GM19023 (cell line): ENCODE data around the gene FTH1.
"Not testable (repeated sequence)": the region's sequence is repeated elsewhere in the genome, so short reads cannot be mapped to it uniquely, and the experiment has no call there.

Experiments
- ATAC-seq: cut with Tn5 transposase; IDR thresholded peaks from one replicate; pipeline ENCODE4 v1.9.1; 2021; ENCODE audit warnings: mild to moderate bottlenecking, moderate library complexity; ENCODE audit not compliant: unreplicated experiment

Gene FTH1

GRCh38 chr11:61964058-61964665, 3.3 kb downstream of the FTH1 start:
- no peak for ATAC-seq

DNA sequence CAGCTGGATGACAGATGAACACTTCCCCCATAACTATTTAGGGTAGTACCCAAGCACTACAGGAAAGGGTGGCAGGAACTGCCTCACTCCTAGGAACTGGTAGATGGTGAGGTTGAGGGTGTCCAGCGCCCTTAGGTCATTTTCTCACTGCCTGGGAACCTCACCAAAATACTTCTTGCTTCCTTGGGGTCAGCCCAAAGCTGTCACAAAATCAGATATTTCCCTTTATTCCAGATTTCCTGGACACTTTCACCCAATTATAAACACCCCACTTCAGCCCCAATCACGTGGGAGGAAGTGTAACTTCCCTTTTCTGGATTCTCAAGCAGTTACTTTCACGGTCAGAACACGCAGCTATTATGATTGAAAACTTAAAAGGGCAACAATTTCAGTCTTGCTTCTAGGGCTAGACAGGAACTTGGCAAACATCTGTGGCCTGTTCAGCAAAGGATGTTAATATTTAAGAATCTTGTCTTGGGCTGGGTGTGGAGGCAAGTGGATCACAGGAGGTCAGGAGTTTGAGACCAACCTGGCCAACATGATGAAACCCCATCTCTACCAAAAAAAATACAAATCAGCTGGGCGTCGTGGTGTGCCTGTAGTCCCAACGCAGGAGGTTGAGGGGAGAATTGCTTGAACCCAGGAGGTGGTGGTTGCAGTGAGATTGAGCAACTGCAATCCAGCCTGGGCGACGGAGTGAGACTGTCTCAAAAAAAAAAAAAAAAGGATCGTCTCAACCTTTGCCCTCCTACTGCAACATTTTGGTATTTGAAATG, 4.0 kb downstream of the FTH1 start:
- no peak for ATAC-seq

DNA sequence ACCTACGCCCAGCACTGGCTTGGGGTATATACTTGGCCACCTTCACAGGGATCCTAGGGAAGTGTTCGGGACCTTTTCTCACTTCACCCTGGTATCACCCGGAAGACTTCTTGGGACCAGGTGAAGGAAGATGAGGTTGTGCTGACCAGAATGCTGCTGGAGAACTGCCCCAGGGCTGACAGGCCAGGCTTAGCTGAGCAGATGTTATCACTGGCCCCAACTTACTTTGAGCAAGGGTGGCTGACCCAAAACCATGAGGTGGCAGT, 4.5 kb downstream of the FTH1 start:
- no peak for ATAC-seq

DNA sequence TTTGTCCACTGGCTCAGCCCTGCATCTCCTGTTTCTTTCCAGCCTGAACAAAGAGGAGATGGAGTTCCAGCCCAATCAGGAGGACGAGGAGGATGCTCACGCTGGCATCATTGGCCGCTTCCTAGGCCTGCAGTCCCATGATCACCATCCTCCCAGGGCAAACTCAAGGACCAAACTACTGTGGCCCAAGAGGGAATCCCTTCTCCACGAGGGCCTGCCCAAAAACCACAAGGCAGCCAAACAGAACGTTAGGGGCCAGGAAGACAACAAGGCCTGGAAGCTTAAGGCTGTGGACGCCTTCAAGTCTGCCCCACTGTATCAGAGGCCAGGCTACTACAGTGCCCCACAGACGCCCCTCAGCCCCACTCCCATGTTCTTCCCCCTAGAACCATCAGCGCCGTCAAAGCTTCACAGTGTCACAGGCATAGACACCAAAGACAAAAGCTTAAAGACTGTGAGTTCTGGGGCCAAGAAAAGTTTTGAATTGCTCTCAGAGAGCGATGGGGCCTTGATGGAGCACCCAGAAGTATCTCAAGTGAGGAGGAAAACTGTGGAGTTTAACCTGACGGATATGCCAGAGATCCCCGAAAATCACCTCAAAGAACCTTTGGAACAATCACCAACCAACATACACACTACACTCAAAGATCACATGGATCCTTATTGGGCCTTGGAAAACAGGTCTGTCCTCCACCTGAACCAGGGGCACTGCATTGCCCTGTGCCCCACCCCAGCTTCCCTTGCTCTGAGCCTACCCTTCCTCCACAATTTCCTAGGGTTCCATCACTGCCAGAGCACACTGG, 5.0 kb downstream of the FTH1 start:
- ATAC-seq, result no peak

- ATAC-seq, result no peak
These were observed 5.7 kb downstream of the FTH1 start for GRCh38 chr11:61961570-61962212.

DNA sequence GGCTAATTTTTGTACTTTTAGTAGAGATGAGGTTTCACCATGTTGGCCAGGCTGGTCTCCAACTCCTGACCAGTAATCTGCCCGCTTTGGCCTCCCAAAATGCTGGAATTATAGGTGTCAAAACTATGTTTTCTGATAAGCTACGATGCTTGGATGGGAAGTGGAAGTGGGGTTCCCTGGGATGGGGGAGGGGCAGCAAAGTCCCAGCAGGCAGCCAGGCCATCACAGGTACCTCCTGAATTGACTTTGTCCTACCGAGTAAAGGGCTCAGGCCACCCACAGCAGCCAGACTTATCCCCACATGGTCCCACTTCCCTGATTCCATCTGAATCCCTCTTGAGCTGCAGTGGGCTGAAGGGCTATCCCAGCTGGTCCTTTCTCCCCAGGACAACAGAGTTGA, 6.9 kb downstream of the FTH1 start:
- ATAC-seq, result no peak

- no peak for ATAC-seq
These were observed 7.8 kb downstream of the FTH1 start for GRCh38 chr11:61959678-61960077.

DNA sequence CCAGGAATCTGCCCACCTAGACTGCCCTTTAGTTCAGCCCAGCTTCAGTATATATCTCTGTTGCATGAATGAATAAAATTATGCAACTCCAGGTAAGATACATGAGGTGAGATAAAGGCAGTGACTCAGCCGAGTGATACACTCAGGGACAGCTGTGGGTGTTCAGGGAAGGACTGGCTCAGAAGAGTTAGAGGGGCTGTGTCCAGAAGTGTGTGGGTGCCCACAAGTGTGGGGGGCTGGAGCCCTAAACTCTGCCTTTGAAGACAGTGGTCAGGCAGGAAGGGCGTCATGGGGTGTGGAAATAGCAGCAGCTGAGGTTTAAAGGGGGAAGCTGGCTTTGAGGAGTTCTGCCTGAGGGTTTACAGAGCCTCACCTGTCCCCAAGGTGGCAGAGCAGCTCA, 8.3 kb downstream of the FTH1 start:
- ATAC-seq, result no peak

DNA sequence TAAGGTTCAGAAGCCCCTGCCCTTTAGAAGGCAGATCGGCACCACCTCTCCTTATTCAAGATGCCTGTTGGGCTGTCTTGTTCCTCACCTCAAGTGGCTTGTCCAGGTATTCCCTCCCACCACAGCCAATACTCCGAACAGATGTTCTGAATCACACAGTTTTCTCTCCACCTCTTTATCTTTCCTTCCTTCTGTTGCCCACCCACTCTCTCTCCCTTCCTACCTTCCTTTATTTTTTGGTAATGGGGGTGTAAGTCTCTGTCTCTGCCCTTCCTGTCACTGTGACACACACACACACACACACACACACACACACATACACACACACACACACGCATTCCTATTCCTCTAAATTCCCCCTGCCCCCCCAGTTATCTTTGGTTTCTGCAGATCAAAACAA, 8.8 kb downstream of the FTH1 start:
- no peak for ATAC-seq

DNA sequence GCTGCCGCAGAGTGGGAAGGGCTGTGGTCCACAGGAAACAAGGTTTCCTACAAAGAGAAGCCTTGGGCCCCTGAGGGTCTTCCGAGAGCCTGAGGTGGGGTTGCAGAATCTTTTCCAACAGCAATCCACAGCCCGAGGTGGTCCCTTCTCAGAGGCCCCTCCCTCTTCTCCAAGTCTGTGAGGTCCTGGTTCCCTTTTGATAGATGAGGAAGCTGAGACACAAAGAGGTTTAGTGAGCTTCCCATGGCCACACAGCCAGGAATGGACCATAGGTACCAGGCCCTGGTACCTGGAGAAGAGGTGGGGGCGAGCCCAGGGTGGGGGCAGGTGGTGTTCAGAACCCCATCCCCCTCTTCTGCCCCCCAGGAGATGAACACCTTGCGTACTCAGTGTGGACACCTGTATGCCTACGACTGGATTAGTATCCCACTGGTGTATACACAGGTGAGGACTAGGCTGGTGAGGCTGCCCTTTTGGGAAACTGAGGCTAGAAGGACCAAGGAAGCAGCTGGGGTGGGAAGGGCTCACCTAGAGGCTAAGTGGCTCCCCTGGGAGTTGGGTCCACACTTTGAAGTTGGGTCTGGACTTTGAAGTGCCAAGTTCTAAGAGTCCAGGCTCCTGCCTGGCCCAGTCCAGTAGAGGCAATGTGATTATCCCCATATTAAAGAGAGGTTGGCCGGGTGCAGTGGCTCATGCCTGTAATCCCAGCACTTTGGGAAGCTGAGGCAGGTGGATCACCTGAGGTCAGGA, 10.2 kb downstream of the FTH1 start:
- ATAC-seq, result no peak

DNA sequence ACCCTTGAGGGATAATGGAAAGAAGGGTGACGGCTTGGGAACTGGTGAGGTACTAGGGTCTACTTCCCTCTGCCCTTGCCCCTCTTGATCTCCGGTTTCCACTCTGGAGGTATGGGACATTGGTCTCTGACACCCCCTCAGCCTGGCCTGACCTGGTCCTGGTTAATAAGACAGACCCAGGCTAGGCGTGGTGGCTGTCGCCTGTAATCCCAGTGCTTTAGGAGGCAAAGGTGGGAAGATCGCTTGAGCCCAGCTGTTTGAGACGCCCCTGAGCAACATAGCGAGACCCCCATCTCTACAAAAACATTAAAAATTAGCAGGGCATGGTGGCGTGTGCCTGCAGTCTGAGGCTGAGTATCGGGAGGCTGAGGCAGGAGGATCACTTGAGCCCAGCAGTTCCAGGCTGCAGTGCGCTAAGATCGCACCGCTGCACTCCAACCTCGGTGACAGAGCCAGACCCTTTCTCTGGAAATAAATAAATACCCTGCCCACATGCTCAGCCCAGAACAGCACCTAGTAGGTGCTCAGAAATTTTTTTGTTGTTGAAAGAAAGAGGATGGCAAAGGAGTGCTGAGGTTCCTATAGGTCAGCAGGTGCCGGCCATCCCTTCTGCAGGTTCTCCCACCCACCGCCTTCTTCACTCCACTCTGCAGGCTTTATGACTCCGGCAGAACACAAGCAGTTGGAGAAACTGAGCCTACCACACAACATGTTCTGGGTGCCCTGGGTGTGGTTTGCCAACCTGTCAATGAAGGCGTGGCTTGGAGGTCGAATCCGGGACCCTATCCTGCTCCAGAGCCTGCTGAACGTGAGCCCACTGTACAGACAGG, 11.0 kb downstream of the FTH1 start:
- no peak for ATAC-seq

- ATAC-seq, result no peak
These were observed 11.9 kb downstream of the FTH1 start for GRCh38 chr11:61955422-61956135.

DNA sequence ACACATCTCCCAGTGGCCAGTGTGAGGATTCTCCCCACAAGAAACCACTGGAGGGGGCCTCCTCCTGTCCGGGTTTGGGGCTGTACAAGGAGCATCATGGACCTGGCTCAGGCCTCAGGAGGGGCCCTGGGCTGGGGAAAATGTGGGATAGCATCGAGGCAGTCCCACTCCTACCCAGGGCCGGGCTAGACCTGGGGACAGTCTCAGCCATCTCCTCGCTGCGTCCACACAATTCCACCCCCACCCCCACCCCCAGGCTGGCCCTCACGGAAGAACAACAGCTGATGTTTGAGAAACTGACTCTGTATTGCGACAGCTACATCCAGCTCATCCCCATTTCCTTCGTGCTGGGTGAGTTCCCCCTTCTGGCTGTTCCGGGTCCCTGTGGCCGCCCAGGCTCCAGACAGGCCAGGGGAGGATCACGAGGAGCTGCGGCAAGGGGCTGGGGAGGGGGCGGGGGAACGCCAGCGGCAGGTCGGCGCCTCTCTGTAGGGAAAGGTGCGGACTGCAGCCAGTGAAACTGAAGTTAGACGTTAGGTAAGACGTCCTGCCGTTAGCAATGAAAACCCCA, 12.5 kb downstream of the FTH1 start:
- no peak for ATAC-seq

DNA sequence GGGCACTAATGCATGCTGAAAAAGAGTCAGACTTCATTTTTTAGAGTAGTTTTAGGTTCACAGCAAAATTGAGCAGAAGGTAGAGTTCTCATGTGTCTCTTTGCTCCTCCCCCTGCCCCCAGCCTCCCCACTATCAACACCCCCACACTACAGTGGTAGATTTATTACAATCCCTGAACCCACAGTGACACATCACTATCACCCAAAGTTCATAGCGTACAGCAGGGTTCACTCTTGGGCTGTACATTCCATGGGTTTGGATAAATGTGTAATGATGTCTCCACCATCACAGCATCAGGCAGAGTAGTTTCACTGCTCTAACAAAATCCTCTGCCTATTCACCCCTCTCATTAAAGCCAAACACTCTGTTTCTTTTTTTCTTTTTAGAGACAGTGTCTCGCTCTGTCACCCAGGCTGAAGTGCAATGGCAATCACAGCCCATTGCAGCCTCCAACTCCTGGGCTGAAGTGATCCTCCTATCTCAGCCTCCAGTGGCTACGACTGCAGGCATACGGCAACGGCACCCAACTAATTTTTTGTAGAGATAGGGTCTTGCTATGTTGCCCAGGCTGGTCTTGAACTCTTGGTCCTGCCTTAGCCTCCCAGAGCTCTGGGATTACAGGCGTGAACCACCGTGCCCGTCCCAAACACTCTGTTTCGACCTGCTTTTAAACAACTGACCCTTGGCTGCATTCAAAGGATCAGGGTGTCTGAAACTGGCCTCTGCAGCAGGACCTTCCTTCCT, 13.2 kb downstream of the FTH1 start:
- no peak for ATAC-seq

DNA sequence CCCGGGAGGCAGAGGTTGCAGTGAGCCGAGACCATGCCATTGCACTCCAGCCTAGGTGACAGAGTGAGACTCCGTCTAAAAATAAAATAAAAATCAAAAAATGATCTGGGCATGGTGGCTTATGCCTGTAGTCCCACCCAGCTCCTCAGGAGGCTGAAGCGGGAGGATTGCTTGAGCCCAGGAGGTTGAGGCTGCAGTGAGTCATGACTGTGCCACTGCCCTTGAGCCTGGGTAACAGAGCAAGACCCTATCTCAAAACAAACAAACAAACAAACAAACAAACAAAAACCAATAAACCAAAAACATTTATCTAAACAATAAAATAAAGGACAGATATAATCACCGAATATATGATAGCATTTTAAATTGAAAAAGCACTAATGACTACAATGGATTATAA, 13.8 kb downstream of the FTH1 start:
- not testable (repeated sequence) for ATAC-seq

DNA sequence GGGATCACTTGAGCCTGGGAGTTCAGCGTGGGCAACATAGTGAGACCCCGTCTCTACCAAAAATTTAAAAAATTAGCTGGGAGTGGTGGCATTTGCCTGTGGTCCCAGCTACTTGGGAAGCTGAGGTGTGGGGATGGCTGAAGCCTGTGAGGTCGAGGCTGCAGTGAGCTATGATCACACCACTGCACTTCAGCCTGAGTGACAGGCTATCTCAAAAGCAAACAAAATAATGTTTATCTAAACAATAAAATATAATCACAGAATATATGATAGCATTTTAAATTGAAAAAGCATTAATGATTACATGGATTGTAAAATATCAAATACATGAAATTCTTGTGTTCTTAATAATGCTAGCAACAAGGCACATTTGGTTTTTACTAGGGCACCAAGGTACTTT, 14.6 kb downstream of the FTH1 start:
- ATAC-seq, result no peak

DNA sequence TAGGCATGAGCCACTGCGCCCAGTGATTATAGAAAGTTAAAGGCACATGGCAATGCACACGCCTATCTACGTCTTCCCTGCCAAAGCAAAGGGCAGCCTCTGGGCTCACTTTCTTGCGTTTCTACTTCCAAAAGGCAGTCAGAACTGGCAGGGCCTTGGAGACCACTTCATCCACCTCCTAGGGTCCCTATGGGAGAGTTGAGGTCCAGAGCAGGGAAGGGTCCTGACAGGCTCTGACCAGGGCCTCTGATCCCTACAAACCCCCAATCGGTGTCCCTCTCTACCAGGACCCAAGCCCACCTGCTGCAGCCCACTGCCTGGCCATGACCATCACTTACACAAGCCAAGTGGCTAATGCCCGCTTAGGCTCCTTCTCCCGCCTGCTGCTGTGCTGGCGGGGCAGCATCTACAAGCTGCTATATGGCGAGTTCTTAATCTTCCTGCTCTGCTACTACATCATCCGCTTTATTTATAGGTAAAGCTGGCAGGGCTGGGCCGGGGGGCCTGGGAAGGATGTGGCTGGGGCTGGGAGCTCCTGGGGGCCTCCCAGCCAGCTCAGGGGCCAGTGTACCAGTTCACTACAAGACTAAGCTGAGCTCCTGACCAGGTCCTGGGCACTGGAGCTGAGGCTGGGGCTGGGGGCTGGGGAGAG, 15.8 kb downstream of the FTH1 start:
- no peak for ATAC-seq

DNA sequence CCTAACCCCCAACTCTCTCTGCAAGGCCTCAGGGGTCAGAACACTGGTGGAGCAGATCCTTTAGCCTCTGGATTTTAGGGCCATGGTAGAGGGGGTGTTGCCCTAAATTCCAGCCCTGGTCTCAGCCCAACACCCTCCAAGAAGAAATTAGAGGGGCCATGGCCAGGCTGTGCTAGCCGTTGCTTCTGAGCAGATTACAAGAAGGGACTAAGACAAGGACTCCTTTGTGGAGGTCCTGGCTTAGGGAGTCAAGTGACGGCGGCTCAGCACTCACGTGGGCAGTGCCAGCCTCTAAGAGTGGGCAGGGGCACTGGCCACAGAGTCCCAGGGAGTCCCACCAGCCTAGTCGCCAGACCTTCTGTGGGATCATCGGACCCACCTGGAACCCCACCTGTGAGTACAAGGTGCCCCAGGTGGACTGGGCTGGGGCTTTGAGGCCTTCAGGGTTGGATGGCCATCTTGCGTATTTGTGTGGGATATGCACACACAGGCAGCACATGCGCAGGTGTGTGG, 17.3 kb downstream of the FTH1 start, which contains the start of gene BEST1:
Gene BEST1 (plus strand): TSS at position 317 of the 513 bp plus-strand sequence. CDS start 1,456 bp downstream, outside the sequence.
- no peak for ATAC-seq
